ENCODE measurements around the gene NAP1L1.

The NAP1L1 gene

GRCh38 chr12:76117067-76117691, 32.7 kb upstream of the NAP1L1 start:
- peak overlapping the region; percentile 53 for H3K27ac ChIP-seq
- peak; percentile 47 for TF ChIP-seq CTCF (IDR thresholded peaks at IDR 0.05)
- TF ChIP-seq ZFX (IDR thresholded peaks at IDR 0.05; ENCODE audit: borderline replicate concordance), result no peak

GRCh38 chr12:76113800-76114757, 29.6 kb upstream of the NAP1L1 start:
- no peak for TF ChIP-seq ZFX (IDR thresholded peaks at IDR 0.05; ENCODE audit: borderline replicate concordance)
- TF ChIP-seq CTCF (IDR thresholded peaks at IDR 0.05), result no peak

GRCh38 chr12:76111209-76111749, 26.8 kb upstream of the NAP1L1 start:
- TF ChIP-seq ZFX (IDR thresholded peaks at IDR 0.05; ENCODE audit: borderline replicate concordance), result no peak
- TF ChIP-seq CTCF (IDR thresholded peaks at IDR 0.05), result no peak
- no peak overlapping the region for H3K27ac ChIP-seq

More at GRCh38 chr12:76113800-76114757, 29.6 kb upstream of the NAP1L1 start:
- no peak overlapping the region for H3K27ac ChIP-seq

GRCh38 chr12:76109879-76110278, 25.4 kb upstream of the NAP1L1 start:
- H3K27ac ChIP-seq, result no peak overlapping the region
- no peak for TF ChIP-seq CTCF (IDR thresholded peaks at IDR 0.05)
- TF ChIP-seq ZFX (IDR thresholded peaks at IDR 0.05; ENCODE audit: borderline replicate concordance), result no peak

GRCh38 chr12:76108356-76108755, 23.9 kb upstream of the NAP1L1 start:
- TF ChIP-seq ZFX (IDR thresholded peaks at IDR 0.05; ENCODE audit: borderline replicate concordance) (no peak), CTCF (IDR thresholded peaks at IDR 0.05) (no peak)
- H3K27ac ChIP-seq, result no peak overlapping the region

- TF ChIP-seq ZFX (IDR thresholded peaks at IDR 0.05; ENCODE audit: borderline replicate concordance) (no peak), CTCF (IDR thresholded peaks at IDR 0.05) (no peak)
- no peak overlapping the region for H3K27ac ChIP-seq
These were observed 22.1 kb upstream of the NAP1L1 start for GRCh38 chr12:76106631-76107030.

Data from 22Rv1 (cell line).